A673 (cell line): ENCODE results near the gene RITA1.

Source experiments
- EZH2 ChIP-seq: fragments of 200-600 bp; sonication (generic); IDR thresholded peaks from 2 replicates; pipeline ENCODE4 v1.6.1; 2017; ENCODE audit warnings: borderline replicate concordance, low read depth, mild to moderate bottlenecking, mixed read lengths, antibody characterized with exemption, low read length; ENCODE audit not compliant: poor library complexity, severe bottlenecking
- TF ChIP-seq, protein P1 (sequence below): fragments of 300-800, 200-600 bp; sonication (generic); conservative IDR thresholded peaks from 2 replicates; pipeline ENCODE4 v1.5.1; 2017; ENCODE audit warnings: low read depth, mild to moderate bottlenecking, antibody characterized with exemption, low read length, moderate library complexity, mixed read lengths

DNA sequence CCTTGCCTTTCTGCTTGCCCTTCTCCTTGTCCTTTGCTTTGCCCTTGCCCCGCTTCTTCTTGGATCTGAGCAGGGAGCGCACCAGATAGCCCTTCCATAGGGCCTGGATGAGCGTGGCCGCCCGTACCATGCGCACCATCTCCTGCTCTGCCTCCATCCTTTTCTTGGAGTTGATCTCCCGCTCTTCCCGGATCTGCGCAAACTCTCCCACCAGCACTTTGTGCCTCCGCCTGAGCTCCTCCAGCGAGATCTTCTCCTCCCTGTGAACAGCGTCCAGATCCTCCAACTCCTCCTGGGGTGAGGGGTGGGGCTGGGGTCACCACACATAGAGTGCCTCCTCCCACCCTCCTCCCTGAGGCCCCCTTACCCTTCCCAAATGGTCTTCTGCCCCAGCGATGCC is 10.1 kb downstream of the RITA1 start:
- TF ChIP-seq EZH2, result no peak
- TF ChIP-seq, protein P1, sequence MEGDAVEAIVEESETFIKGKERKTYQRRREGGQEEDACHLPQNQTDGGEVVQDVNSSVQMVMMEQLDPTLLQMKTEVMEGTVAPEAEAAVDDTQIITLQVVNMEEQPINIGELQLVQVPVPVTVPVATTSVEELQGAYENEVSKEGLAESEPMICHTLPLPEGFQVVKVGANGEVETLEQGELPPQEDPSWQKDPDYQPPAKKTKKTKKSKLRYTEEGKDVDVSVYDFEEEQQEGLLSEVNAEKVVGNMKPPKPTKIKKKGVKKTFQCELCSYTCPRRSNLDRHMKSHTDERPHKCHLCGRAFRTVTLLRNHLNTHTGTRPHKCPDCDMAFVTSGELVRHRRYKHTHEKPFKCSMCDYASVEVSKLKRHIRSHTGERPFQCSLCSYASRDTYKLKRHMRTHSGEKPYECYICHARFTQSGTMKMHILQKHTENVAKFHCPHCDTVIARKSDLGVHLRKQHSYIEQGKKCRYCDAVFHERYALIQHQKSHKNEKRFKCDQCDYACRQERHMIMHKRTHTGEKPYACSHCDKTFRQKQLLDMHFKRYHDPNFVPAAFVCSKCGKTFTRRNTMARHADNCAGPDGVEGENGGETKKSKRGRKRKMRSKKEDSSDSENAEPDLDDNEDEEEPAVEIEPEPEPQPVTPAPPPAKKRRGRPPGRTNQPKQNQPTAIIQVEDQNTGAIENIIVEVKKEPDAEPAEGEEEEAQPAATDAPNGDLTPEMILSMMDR, result no peak
